DOHH2 (cell line): ENCODE results near the gene HTATSF1.

Experiments
- H3F3A ChIP-seq: fragments of 200-600 bp; sonication (generic), shearing (Covaris generic); 2 replicates; pipeline ENCODE4 v1.6.0; 2016; ENCODE audit warnings: antibody characterized with exemption, mild to moderate bottlenecking; ENCODE audit not compliant: control insufficient read depth, insufficient read depth
- H3K27ac ChIP-seq: fragments of 200-600 bp; sonication (generic); 2 replicates; pipeline ENCODE4 v1.5.1; 2014; ENCODE audit warnings: low read depth, mild to moderate bottlenecking, low read length, moderate library complexity
- H3K27me3 ChIP-seq: fragments of 200-600 bp; sonication (generic); 2 replicates; pipeline ENCODE4 v1.6.1; 2014; ENCODE audit warnings: mild to moderate bottlenecking, low read length, mixed read lengths; ENCODE audit not compliant: control insufficient read depth
- H3K36me3 ChIP-seq: fragments of 200-600 bp; sonication (generic); 2 replicates; pipeline ENCODE4 v1.6.1; 2014; ENCODE audit warnings: mild to moderate bottlenecking, low read length, moderate library complexity, mixed read lengths; ENCODE audit not compliant: control insufficient read depth
- H3K4me1 ChIP-seq: fragments of 200-600 bp; sonication (generic); 2 replicates; pipeline ENCODE4 v1.6.1; 2014; ENCODE audit warnings: mild to moderate bottlenecking, low read length, mixed read lengths; ENCODE audit not compliant: control insufficient read depth
- H3K4me2 ChIP-seq: fragments of 200-600 bp; sonication (generic); 2 replicates; pipeline ENCODE4 v1.6.0; 2014; ENCODE audit warnings: mild to moderate bottlenecking, low read length, moderate library complexity
- H3K4me3 ChIP-seq: fragments of 200-600 bp; sonication (generic); 2 replicates; pipeline ENCODE4 v1.5.1; 2014; ENCODE audit warnings: mild to moderate bottlenecking, low read length, mixed read lengths
- H3K79me2 ChIP-seq: fragments of 200-600 bp; sonication (generic); 2 replicates; pipeline ENCODE4 v1.6.1; 2014; ENCODE audit warnings: mild to moderate bottlenecking, low read length, mixed read lengths; ENCODE audit not compliant: control insufficient read depth
- H3K9me2 ChIP-seq: fragments of 200-600 bp; sonication (generic); replicated peaks from 2 replicates; pipeline ENCODE4 v1.6.1; 2014; ENCODE audit warnings: mild to moderate bottlenecking, low read length, mixed read lengths; ENCODE audit not compliant: control insufficient read depth
- H3K9me3 ChIP-seq: fragments of 200-600 bp; sonication (generic); 2 replicates; pipeline ENCODE4 v1.6.1; 2014; ENCODE audit warnings: antibody characterized with exemption, low read length, mixed read lengths; ENCODE audit not compliant: control insufficient read depth, insufficient read depth
- H4K20me1 ChIP-seq: fragments of 200-600 bp; sonication (generic); 2 replicates; pipeline ENCODE4 v1.6.0; 2014; ENCODE audit warnings: low read depth, mild to moderate bottlenecking, antibody characterized with exemption, low read length, moderate library complexity; ENCODE audit not compliant: control insufficient read depth, insufficient read depth
- CTCF ChIP-seq: fragments of 200-600 bp; sonication (generic); IDR thresholded peaks from one replicate; pipeline ENCODE4 v1.5.1; 2014; ENCODE audit warnings: antibody characterized with exemption, mild to moderate bottlenecking, low read depth, low read length; ENCODE audit not compliant: poor library complexity, severe bottlenecking
- EZH2phosphoT487 ChIP-seq: fragments of 200-600 bp; sonication (generic); IDR thresholded peaks from 2 replicates; pipeline ENCODE4 v1.6.1; 2017; ENCODE audit warnings: borderline replicate concordance, mild to moderate bottlenecking, antibody characterized with exemption, low read length, moderate library complexity, mixed read lengths

HTATSF1 gene

GRCh38 chrX:136540226-136540625, 42.8 kb downstream of the HTATSF1 start:
- Histone ChIP-seq H3K27me3 (no peaks in the 10 kb centered on the region), H3K27ac (no peak overlapping the region)

GRCh38 chrX:136541294-136541693, 43.9 kb downstream of the HTATSF1 start:
- Histone ChIP-seq H3K4me1 (no peaks in the 10 kb centered on the region), H4K20me1 (no peaks in the 10 kb centered on the region), H3K36me3 (no peaks in the 10 kb centered on the region), H3F3A (no peaks in the 10 kb centered on the region), H3K79me2 (no peaks in the 10 kb centered on the region), H3K9me2 (no peaks in the 10 kb centered on the region), H3K4me3 (no peak overlapping the region), H3K4me2 (no peak overlapping the region), H3K9me3 (no peaks in the 10 kb centered on the region), H3K27ac (no peak overlapping the region), H3K27me3 (no peaks in the 10 kb centered on the region)
- TF ChIP-seq EZH2phosphoT487 (no peak), CTCF (no peak)

More at GRCh38 chrX:136540226-136540625, 42.8 kb downstream of the HTATSF1 start:
- Histone ChIP-seq H3K4me1 (no peaks in the 10 kb centered on the region), H3F3A (no peaks in the 10 kb centered on the region), H3K36me3 (no peaks in the 10 kb centered on the region), H3K4me2 (no peak overlapping the region), H3K79me2 (no peaks in the 10 kb centered on the region), H3K9me3 (no peaks in the 10 kb centered on the region), H3K9me2 (no peaks in the 10 kb centered on the region), H4K20me1 (no peaks in the 10 kb centered on the region), H3K4me3 (no peak overlapping the region)
- TF ChIP-seq CTCF (no peak), EZH2phosphoT487 (no peak)

GRCh38 chrX:136542281-136542680, 44.9 kb downstream of the HTATSF1 start:
- TF ChIP-seq EZH2phosphoT487 (no peak), CTCF (no peak)
- Histone ChIP-seq H4K20me1 (no peaks in the 10 kb centered on the region), H3K4me1 (no peaks in the 10 kb centered on the region), H3K27me3 (no peaks in the 10 kb centered on the region), H3K9me3 (no peaks in the 10 kb centered on the region), H3K9me2 (no peaks in the 10 kb centered on the region), H3K79me2 (no peaks in the 10 kb centered on the region), H3F3A (no peaks in the 10 kb centered on the region), H3K4me3 (no peak overlapping the region), H3K4me2 (no peak overlapping the region), H3K27ac (no peak overlapping the region), H3K36me3 (no peaks in the 10 kb centered on the region)

- no peaks in the 10 kb centered on the region for H3K9me3 ChIP-seq
- no peaks in the 10 kb centered on the region for H3K4me1 ChIP-seq
- H3K27me3 ChIP-seq = no peaks in the 10 kb centered on the region
- H3K9me2 ChIP-seq = no peaks in the 10 kb centered on the region
- no peak overlapping the region for H3K4me2 ChIP-seq
- H3K36me3 ChIP-seq = no peaks in the 10 kb centered on the region
- H3K27ac ChIP-seq = no peak overlapping the region
- no peak overlapping the region for H3K4me3 ChIP-seq
- no peaks in the 10 kb centered on the region for H4K20me1 ChIP-seq
- H3K79me2 ChIP-seq = no peaks in the 10 kb centered on the region
- TF ChIP-seq CTCF = no peak
- TF ChIP-seq EZH2phosphoT487 = no peak
- no peaks in the 10 kb centered on the region for H3F3A ChIP-seq
Measured at GRCh38 chrX:136546371-136546781, 49.0 kb downstream of the HTATSF1 start.
